Left lung (tissue), 10 donors: Measurements from ENCODE around the gene LIN37. TPM values are rescaled to one million over a fixed set of nuclear protein-coding genes. Genes with fewer than 3 reads are reported as not detected.

ENCODE experiments used
- ATAC-seq: fragments of 200-7000 bp; cut with Tn5 transposase; one replicate; pipeline ENCODE4 v1.9.1; 2020; ENCODE audit warnings: moderate library complexity
- DNase-seq, 4 donors: peaks; one replicate each; pipeline ENCODE4 v3.0.0-alpha.2; 2013 to 2020
- H3K27ac ChIP-seq, 2 donors: fragments of 200-600 bp; sonication (generic) in 1 of 2; one replicate each; pipeline versions ENCODE4 v1.5.0 to v1.8.0; 2020 to 2021
- H3K27me3 ChIP-seq, 2 donors: fragments of 200-600 bp; sonication (generic) in 1 of 2; one replicate each; pipeline versions ENCODE4 v1.5.0 to v1.8.0; 2020 to 2021
- H3K36me3 ChIP-seq, 2 donors: fragments of 200-600 bp; sonication (generic) in 1 of 2; one replicate each; pipeline versions ENCODE4 v1.5.0 to v1.8.0; 2020 to 2021
- H3K4me1 ChIP-seq, 2 donors: fragments of 200-600 bp; one replicate each; pipeline ENCODE4 v1.8.0; 2021
- H3K4me3 ChIP-seq, 2 donors: fragments of 200-600 bp; sonication (generic) in 1 of 2; one replicate each; pipeline versions ENCODE4 v1.5.0 to v1.8.0; 2020 to 2021; ENCODE audit warnings: mild to moderate bottlenecking in 1 of 2
- H3K9me3 ChIP-seq, 2 donors: fragments of 200-600 bp; sonication (generic) in 1 of 2; one replicate each; pipeline versions ENCODE4 v1.5.0 to v1.8.0; 2020 to 2021
- intact Hi-C, 2 donors: fragments of 100-400 bp; cut with DNase I; formaldehyde crosslinking; loops; one replicate each; pipeline versions ENCODE4 v1.11.2 to v1.14.2; 2022
- polyA plus RNA-seq, 6 donors: library from polyadenylated mRNA; unstranded; fragments of 120-200 nt; gene quantifications; one replicate each; pipeline ENCODE4 v1.2.1, GENCODE V29; 2013; ENCODE audit not compliant: insufficient read length in 6 of 6
- total RNA-seq, 2 donors: library from RNA; stranded (reverse); fragmentation: NEBNext Ultra II Directional; extraction: Animal tissue kit (Norgen Biotek cat#: 25700); gene quantifications; one replicate each; pipeline ENCODE4 v1.2.1, GENCODE V29; 2021
- TF ChIP-seq, protein P1 (sequence below), 2 donors: fragments of 200-600 bp; sonication (generic) in 1 of 2; IDR thresholded peaks; one replicate each; pipeline versions ENCODE4 v1.5.0 to v1.8.0; 2021; ENCODE audit warnings: antibody characterized with exemption in 2 of 2
- donor health status: DM: no; HTN: yes; CAD: no.
- donor health status: DM: no; HTN: no; CAD: no.

The LIN37 gene
- total and polyA plus RNA-seq, 8 donors: 6.6 to 14.5 (median 11.8) TPM

DNA sequence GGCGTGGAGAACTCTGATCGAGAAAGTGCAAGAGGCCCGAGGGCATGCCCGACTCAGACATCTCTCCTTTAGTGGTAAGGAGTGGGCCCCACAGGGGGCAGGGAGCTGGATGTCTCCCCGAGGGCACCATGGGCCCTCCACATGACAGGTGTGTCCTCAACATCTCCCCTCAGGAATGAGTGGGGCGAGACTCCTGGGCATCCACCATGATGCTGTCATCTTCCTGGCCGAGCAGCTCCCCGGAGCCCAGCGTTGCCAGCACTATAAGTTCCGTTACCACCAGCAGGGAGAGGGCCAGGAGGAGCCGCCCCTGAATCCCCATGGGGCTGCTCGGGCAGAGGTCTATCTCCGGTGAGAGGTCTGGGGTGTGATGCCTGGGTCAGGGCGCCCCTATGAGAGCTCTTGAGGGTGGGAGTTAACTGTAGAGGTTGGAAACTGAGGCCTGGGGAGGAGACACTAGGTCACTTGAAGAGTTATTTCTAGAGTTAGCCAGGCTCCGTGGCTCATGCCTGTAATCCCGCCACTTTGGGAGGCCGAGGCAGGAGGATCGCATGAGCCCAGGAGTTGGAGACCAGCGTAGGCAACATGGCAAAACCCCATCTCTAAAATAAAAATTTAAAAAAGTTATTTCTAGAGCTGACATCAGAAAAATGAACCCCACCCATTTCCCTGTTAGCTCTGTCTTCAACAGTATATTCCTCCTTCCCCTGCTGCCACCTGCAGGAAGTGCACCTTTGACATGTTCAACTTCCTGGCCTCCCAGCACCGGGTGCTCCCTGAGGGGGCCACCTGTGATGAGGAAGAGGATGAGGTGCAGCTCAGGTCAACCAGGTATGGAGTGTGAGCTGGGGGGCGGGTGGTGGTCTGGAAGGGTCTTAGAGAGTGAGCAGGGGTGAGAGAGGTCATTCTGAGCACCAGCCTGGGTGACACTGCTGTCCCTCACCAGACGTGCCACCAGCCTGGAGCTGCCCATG lies 11.2 kb upstream of the LIN37 start:
- H3K27me3 ChIP-seq: no peaks in the 10 kb centered on the region
- H3K4me3 ChIP-seq: no peak overlapping the region
- TF ChIP-seq, protein P1, sequence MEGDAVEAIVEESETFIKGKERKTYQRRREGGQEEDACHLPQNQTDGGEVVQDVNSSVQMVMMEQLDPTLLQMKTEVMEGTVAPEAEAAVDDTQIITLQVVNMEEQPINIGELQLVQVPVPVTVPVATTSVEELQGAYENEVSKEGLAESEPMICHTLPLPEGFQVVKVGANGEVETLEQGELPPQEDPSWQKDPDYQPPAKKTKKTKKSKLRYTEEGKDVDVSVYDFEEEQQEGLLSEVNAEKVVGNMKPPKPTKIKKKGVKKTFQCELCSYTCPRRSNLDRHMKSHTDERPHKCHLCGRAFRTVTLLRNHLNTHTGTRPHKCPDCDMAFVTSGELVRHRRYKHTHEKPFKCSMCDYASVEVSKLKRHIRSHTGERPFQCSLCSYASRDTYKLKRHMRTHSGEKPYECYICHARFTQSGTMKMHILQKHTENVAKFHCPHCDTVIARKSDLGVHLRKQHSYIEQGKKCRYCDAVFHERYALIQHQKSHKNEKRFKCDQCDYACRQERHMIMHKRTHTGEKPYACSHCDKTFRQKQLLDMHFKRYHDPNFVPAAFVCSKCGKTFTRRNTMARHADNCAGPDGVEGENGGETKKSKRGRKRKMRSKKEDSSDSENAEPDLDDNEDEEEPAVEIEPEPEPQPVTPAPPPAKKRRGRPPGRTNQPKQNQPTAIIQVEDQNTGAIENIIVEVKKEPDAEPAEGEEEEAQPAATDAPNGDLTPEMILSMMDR (IDR thresholded peaks at IDR 0.05): no peak
- no peak for DNase-seq
- H3K4me1 ChIP-seq: peaks cover 3 to 31% of the 10 kb centered on the region in 2 donors
- ATAC-seq: no peak
- H3K9me3 ChIP-seq: no peaks in the 10 kb centered on the region
- no peak overlapping the region for H3K27ac ChIP-seq
- intact Hi-C loops: no loop called here
- peaks cover 0 to 72% of the 10 kb centered on the region in 2 donors for H3K36me3 ChIP-seq

DNA sequence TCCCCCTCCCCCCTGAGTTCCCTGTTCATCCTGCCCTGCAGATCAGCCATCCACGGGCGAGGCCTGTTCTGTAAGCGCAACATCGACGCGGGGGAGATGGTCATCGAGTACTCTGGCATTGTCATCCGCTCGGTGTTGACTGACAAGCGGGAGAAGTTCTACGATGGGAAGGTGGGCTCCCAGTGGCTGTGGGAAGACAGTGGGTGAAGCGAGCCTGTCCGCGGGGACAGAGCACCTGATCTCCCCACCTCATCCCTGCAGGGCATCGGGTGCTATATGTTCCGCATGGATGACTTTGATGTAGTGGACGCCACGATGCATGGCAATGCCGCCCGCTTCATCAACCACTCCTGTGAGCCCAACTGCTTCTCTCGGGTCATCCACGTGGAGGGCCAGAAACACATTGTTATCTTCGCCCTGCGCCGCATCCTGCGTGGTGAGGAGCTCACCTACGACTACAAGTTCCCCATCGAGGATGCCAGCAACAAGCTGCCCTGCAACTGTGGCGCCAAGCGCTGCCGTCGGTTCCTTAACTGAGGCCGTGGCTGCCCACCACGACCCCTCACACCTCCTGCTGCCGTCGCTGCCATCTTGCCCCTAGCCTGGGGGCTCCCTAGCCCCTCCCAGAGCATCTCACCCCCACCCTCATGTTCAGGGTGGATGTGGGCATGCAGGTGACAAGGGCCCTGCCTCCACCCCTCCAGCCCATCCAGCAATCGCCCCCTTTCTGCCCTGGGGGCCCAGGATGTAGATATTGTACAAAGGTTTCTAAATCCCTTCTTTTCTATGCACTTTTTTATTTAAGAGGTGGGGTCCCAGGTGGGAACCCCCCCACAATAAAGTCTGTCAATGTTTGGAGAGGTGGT lies 10.1 kb upstream of the LIN37 start:
- H3K9me3 ChIP-seq: no peaks in the 10 kb centered on the region
- DNase-seq: peak in 1 of 4 donors; percentile 76
- H3K36me3 ChIP-seq: peaks cover 0 to 62% of the 10 kb centered on the region in 2 donors
- no peak for ATAC-seq
- H3K27ac ChIP-seq: no peak overlapping the region
- peaks cover 3 to 41% of the 10 kb centered on the region in 2 donors for H3K4me1 ChIP-seq
- H3K27me3 ChIP-seq: no peaks in the 10 kb centered on the region
- TF ChIP-seq, protein P1 (IDR thresholded peaks at IDR 0.05): no peak
- intact Hi-C loops: no loop called here
- H3K4me3 ChIP-seq: no peak overlapping the region

DNA sequence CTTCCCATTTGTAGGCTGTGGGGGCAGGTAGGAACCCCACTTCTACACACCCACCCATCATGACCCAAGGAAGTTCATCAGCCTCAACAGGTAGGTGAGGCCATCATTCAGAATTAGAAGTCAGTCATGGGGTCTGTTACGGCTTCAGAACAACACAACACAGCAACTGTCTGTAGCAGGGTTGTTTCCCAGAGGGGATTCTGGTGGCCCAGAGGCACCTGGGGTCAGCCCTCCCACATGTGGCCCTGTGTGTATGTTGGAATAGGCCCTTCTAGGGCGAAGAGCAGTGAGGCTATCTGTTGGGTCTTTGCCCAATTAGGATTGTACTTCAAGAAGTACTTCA lies 9.5 kb upstream of the LIN37 start:
- Histone ChIP-seq H3K27ac (peak overlapping the region in 1 of 2 donors; percentile 94), H3K4me1 (peaks cover 3 to 47% of the 10 kb centered on the region in 2 donors), H3K36me3 (peaks cover 0 to 56% of the 10 kb centered on the region in 2 donors), H3K27me3 (no peaks in the 10 kb centered on the region), H3K9me3 (no peaks in the 10 kb centered on the region), H3K4me3 (no peak overlapping the region)
- DNase-seq (no peak), ATAC-seq (no peak)
- TF ChIP-seq, protein P1 (IDR thresholded peaks at IDR 0.05): no peak
- intact Hi-C loops: no loop called here

DNA sequence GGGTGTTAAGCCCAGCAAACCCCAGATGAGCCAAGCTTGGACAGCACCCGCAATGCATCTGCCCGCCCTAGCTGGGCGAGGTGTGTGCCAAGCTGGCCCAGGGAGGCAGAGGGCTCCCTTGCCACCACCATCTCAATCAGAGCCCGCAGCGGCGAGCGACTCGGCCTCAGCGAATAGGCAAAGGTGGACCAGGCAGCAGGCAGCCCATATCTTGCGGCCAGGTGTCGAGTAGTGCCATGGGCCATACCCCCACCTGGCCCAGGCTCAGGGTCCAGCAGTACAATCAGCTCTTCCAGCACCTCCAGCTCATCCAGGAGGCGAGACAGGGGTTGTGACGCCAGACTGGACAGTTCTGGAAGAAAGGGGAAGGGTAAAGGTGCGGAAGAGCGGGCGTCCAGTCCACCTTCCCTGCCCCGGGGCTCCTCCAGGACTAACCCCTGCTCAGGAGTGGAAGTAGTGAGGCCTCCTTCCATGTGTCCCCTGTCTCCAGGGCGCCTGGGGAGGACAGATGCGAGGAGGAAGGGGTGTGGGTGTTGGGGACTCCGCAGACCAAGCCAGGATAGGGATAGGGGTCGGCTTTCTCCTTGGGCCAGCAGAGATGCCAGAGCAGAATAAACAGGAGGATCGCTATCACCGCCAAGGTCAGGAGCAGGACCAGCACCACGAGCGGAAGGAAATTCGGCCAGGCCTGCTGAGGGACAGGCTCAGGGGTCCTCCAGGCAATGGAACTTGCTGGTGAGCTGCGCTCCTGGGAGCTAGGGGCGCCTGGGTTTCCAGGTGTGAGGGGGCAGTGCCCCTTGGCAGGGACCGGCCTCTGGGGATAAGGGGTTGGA lies 8.9 kb upstream of the LIN37 start:
- DNase-seq (peak in 1 of 4 donors; percentile 80), ATAC-seq (no peak)
- H3K4me1 ChIP-seq: peaks cover 6 to 54% of the 10 kb centered on the region in 2 donors
- H3K27ac ChIP-seq: peak overlapping the region; percentile 76 to 94
- H3K36me3 ChIP-seq: peaks cover 0 to 49% of the 10 kb centered on the region in 2 donors
- intact Hi-C loops: no loop called here
- peak overlapping the region; percentile 63 to 67 for H3K4me3 ChIP-seq
- H3K27me3 ChIP-seq: no peaks in the 10 kb centered on the region
- H3K9me3 ChIP-seq: no peaks in the 10 kb centered on the region
- TF ChIP-seq, protein P1 (IDR thresholded peaks at IDR 0.05): no peak
